ENCODE measurements around the gene OPN1MW2.
"Not testable (repeated sequence)": the region's sequence is repeated elsewhere in the genome, so short reads cannot be mapped to it uniquely, and the experiment has no call there.

Gene OPN1MW2

DNA sequence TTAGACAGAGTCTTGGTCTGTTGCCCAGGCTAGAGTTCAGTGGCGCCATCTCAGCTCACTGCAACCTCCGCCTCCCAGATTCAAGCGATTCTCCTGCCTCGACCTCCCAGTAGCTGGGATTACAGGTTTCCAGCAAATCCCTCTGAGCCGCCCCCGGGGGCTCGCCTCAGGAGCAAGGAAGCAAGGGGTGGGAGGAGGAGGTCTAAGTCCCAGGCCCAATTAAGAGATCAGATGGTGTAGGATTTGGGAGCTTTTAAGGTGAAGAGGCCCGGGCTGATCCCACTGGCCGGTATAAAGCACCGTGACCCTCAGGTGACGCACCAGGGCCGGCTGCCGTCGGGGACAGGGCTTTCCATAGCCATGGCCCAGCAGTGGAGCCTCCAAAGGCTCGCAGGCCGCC is at the start of gene OPN1MW2:
Gene OPN1MW2 (plus strand): TSS at position 301 of the 400 bp plus-strand sequence. CDS start 60 bp downstream, at position 361.
- DNase-seq (ENCODE audit: low read depth in 1 of 2, low spot score in 1 of 2): not testable (repeated sequence)

DNA sequence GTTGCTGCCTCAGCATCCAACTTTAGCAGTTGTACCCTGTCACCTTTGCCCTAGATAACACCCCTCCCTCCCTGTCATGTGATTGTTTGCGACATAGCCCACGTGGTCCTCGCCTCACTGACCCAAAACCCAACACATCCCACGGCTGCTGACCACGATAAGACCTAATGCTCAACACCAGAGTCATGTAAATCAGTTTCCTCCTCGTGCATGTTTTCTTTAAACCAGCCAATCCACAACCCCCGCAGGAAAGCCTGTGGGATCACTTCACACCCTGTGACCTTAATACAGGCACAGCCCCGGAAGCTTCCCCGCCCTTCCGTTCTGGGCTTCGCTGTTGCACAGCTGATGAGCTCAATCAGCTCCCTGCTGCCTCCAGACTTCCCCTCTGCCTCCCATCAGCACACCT is 47.0 kb upstream of the OPN1MW2 start:
- not testable (repeated sequence) for DNase-seq (ENCODE audit: low read depth in 1 of 2, low spot score in 1 of 2)

DNA sequence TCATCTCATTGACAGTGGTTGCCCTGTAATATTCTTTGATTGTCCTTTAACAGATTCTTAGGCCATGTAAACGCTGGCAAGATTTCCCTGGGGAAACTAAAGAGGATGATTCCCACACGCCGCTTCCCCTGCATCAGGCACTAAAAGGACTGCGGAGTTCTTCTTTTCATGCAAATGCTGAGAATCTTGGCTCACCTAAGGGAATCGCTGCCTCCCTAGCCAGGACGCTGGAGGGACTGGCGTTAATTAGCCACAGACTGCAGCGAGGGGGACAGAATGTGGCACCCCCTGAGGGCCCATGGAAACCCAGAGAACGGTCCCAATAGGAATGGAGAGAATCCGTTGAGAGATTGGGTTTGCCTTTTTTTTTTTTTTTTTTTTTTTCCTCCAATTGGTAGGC is 45.2 kb upstream of the OPN1MW2 start:
- not testable (repeated sequence) for DNase-seq (ENCODE audit: low read depth in 1 of 2, low spot score in 1 of 2)

DNA sequence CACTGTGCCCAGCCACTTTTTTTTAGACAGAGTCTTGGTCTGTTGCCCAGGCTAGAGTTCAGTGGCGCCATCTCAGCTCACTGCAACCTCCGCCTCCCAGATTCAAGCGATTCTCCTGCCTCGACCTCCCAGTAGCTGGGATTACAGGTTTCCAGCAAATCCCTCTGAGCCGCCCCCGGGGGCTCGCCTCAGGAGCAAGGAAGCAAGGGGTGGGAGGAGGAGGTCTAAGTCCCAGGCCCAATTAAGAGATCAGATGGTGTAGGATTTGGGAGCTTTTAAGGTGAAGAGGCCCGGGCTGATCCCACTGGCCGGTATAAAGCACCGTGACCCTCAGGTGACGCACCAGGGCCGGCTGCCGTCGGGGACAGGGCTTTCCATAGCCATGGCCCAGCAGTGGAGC is 37.3 kb upstream of the OPN1MW2 start, which contains the start of gene OPN1MW:
Gene OPN1MW (plus strand): TSS at position 301 of the 400 bp plus-strand sequence. CDS start 82 bp downstream, at position 383.
- not testable (repeated sequence) for DNase-seq (ENCODE audit: low read depth in 1 of 2, low spot score in 1 of 2)

DNA sequence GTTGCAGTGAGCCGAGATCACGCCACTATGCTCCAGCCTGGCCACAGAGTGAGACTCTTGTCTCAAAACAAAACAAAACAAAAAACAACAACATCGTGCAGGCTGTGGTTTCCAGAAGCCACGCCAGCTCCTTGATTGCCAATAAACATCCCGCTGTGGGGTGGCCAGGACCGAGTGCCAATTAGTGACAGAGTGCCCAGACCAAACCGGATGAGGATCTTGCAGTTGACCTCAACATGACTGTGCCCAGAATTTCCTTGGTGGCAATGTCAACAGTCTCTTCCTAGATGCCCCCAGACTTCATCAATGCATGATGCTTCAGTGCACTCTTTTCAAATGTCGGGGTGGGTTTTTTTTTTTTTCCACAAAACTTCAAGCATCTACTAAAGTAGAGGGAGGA is 35.8 kb upstream of the OPN1MW2 start:
- not testable (repeated sequence) for DNase-seq (ENCODE audit: low read depth in 1 of 2, low spot score in 1 of 2)

DNA sequence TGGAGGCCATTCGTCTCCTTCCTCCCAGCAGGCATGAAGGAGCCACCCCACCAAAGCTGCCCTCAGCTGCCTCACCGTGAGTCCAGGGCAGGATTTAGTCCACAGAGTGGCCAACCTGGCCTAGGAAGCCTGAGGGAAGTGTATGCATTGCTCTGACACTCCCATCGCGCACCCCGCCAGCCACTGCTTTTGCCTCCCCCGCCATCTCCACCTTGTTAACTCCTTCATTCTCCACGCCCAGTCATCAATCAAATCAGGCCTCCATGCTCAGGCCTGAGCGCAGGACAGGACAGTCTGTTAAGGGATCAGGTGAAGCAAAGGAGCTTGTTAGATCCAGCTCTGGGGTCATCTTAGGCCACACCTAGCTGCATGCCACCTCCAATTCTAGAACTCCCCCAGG is 26.7 kb upstream of the OPN1MW2 start:
- DNase-seq (ENCODE audit: low read depth in 1 of 2, low spot score in 1 of 2): not testable (repeated sequence)

DNA sequence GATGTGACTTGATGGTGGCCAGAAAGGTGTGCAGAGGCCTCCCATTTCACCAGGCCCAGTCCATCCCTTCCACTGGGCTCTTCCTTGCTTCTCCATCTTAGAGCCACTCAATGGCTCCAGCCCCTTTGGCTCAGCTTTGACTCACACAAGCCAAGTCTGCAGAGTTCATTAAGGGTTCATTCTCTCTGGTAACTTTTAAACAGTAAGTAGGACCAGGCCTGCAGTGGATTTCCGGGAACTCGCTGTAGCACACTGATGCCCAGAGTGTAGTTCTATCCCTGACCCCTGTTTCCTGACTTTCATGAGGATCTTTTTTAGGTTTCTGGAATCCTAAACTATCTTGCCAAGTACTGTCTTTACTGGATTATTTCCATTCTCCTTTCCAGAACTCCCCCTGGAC is 25.2 kb upstream of the OPN1MW2 start:
- not testable (repeated sequence) for DNase-seq (ENCODE audit: low read depth in 1 of 2, low spot score in 1 of 2)

DNA sequence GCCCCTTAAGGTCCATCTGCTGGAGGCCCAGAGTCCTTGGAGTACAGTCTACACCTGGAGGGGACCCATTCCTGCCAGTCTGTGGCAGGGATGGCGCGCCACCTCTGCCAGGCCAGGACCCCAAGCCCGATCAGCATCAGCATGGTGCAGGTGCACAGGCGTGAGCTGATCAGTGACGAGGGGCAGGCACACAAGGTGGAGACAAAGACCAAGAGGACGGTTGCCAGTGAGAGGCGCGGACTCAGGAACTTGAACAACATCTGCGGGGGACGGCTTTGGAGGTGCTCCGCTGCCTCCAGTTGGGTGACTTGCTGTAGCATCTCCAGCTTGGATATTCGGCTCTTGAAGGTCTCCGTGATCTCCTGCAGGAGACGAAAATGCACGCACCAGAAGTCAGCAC is 23.1 kb upstream of the OPN1MW2 start:
- not testable (repeated sequence) for DNase-seq (ENCODE audit: low read depth in 1 of 2, low spot score in 1 of 2)

DNA sequence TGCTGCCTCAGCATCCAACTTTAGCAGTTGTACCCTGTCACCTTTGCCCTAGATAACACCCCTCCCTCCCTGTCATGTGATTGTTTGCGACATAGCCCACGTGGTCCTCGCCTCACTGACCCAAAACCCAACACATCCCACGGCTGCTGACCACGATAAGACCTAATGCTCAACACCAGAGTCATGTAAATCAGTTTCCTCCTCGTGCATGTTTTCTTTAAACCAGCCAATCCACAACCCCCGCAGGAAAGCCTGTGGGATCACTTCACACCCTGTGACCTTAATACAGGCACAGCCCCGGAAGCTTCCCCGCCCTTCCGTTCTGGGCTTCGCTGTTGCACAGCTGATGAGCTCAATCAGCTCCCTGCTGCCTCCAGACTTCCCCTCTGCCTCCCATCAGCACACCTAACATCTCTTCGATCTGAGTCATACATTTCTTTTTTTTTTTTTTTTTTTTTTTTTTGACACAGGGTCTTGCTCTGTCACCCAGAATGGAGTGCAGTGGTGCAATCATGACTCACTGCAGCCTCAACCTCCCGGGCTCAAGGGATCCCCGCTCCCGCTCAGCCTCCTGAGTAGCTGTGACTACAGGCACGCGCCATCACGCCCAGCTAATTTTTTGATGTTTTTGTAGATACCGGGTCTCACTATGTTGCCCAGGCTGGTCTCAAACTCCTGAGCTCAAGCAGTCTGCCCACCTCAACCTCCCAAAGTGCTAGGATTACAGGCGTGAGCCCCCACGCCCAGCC is 9.7 kb upstream of the OPN1MW2 start:
- not testable (repeated sequence) for DNase-seq (ENCODE audit: low read depth in 1 of 2, low spot score in 1 of 2)

DNA sequence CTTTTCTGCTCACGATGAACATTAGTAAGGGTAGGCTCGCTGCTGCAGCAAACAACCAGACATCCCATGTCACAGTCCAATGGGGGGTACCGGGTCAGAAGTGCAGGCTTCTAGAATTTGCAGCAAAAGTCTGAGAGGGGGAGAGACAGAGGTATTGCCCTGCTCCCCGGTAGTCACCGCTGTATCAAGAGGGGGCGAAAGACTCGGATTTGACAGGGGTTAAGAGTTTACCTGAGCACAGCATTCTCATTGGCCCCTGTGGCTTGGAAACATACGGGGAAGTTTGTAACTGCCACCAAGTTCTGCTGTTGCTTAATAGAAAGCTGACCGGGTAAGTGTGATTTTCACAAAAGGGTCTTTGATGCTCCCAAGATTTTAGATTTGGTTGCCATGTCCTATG is 8.5 kb upstream of the OPN1MW2 start:
- DNase-seq (ENCODE audit: low read depth in 1 of 2, low spot score in 1 of 2): not testable (repeated sequence)

DNA sequence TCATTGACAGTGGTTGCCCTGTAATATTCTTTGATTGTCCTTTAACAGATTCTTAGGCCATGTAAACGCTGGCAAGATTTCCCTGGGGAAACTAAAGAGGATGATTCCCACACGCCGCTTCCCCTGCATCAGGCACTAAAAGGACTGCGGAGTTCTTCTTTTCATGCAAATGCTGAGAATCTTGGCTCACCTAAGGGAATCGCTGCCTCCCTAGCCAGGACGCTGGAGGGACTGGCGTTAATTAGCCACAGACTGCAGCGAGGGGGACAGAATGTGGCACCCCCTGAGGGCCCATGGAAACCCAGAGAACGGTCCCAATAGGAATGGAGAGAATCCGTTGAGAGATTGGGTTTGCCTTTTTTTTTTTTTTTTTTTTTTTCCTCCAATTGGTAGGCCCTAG is 8.1 kb upstream of the OPN1MW2 start:
- DNase-seq (ENCODE audit: low read depth in 1 of 2, low spot score in 1 of 2): not testable (repeated sequence)

DNA sequence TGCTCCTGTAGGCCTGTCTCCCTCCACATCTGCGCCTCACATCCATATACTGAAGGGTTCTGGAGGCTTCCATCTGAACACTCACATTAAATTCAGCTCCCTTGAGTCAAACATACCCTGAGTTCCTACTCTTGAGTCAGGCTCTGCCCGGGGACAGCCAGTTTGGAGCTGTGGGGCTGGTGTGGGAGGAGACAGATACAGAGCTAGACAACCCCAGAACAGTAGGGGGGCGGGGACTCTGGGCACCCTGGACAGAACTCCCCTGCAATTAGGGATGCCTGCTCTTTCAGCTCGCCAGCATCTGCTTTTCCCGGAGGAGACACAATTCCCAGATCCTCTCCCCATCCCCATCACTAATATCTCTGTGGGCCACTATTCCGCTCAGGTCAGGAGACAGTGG is 5.7 kb downstream of the OPN1MW2 start:
- DNase-seq (ENCODE audit: low read depth in 1 of 2, low spot score in 1 of 2): not testable (repeated sequence)

DNA sequence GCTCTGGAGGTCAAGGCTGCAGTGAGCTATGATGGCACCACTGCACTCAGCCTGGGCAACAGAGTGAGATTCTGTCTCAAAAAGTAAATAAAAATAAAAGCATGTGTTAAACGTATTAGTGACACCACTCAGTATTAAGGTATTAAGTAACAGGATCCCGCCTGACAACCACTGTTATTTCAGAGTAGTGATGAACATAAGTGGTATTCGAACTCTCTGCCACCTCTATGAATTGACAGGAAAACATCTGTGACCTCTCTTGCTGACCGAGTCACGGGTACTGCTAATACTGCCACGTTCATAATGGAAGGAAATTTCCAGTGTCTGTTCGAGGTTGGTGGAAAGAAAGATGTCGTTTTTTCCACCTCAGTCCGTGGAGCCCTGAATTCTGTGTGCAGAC is 7.2 kb downstream of the OPN1MW2 start:
- not testable (repeated sequence) for DNase-seq (ENCODE audit: low read depth in 1 of 2, low spot score in 1 of 2)

DNA sequence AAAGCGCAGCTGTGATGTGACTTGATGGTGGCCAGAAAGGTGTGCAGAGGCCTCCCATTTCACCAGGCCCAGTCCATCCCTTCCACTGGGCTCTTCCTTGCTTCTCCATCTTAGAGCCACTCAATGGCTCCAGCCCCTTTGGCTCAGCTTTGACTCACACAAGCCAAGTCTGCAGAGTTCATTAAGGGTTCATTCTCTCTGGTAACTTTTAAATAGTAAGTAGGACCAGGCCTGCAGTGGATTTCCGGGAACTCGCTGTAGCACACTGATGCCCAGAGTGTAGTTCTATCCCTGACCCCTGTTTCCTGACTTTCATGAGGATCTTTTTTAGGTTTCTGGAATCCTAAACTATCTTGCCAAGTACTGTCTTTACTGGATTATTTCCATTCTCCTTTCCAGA is 11.9 kb downstream of the OPN1MW2 start:
- not testable (repeated sequence) for DNase-seq (ENCODE audit: low read depth in 1 of 2, low spot score in 1 of 2)

DNA sequence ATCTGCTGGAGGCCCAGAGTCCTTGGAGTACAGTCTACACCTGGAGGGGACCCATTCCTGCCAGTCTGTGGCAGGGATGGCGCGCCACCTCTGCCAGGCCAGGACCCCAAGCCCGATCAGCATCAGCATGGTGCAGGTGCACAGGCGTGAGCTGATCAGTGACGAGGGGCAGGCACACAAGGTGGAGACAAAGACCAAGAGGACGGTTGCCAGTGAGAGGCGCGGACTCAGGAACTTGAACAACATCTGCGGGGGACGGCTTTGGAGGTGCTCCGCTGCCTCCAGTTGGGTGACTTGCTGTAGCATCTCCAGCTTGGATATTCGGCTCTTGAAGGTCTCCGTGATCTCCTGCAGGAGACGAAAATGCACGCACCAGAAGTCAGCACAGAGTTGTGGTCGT is 14.1 kb downstream of the OPN1MW2 start:
- not testable (repeated sequence) for DNase-seq (ENCODE audit: low read depth in 1 of 2, low spot score in 1 of 2)

DNA sequence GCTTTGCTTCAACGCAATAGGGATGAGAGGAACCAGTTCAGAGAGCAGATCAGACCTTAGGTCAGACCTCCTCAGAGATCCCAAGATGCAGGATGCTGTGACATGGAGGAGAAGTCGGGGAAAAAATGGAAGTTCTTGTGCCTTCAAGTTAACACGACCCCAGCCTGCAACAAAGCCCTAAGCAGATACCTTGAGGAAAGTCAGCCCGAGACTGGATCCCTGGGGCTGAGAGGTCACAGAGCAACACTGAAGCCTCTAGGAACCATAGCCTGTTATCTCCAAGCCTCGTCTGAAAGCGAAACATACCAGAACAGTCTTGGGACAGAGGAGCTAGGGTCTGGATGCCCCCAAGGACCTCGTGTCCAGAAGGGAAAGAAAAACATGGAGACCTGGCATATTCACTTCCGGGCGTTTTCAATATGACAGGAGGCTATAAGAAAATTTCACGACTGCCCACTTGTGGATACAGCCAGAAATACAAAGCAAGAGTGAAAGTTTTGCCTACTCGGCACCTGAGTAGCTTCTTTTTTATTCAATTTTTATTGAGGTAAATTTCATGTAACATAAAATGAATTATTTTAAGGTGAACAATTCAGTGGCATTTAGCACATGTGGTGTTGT is 19.5 kb downstream of the OPN1MW2 start:
- DNase-seq (ENCODE audit: low read depth in 1 of 2, low spot score in 1 of 2): not testable (repeated sequence)

DNA sequence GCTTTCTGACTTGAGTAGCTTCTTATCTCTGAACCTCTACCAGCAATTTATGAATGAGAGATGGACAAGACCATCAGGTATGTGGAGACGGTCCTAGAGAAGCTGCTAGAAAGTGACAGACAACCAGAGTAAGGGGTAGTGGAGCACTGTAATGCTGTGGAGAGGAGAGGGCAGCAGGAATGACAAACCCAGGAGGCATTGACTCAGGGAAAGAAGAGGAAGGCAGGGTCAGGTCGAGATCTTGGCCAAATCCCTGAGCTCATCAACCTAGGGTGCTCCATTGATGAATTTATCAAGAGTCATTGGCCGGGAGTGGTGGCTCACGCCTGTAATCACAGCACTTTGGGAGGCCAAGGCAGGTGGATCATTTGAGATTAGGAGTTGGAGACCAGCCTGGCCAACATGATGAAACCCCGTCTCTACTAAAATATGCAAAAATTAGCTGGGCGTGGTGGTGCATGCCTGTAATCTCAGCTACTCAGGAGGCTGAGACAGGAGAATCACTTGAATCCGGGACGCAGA is 20.5 kb downstream of the OPN1MW2 start:
- not testable (repeated sequence) for DNase-seq (ENCODE audit: low read depth in 1 of 2, low spot score in 1 of 2)

DNA sequence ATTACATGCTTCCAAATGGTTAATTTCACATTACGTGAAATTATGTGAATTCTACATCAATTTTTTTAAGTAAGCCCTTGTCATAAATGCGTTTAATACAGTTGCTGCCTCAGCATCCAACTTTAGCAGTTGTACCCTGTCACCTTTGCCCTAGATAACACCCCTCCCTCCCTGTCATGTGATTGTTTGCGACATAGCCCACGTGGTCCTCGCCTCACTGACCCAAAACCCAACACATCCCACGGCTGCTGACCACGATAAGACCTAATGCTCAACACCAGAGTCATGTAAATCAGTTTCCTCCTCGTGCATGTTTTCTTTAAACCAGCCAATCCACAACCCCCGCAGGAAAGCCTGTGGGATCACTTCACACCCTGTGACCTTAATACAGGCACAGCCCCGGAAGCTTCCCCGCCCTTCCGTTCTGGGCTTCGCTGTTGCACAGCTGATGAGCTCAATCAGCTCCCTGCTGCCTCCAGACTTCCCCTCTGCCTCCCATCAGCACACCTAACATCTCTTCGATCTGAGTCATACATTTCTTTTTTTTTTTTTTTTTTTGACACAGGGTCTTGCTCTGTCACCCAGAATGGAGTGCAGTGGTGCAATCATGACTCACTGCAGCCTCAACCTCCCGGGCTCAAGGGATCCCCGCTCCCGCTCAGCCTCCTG is 28.0 kb downstream of the OPN1MW2 start:
- not testable (repeated sequence) for DNase-seq (ENCODE audit: low read depth in 1 of 2, low spot score in 1 of 2)

DNA sequence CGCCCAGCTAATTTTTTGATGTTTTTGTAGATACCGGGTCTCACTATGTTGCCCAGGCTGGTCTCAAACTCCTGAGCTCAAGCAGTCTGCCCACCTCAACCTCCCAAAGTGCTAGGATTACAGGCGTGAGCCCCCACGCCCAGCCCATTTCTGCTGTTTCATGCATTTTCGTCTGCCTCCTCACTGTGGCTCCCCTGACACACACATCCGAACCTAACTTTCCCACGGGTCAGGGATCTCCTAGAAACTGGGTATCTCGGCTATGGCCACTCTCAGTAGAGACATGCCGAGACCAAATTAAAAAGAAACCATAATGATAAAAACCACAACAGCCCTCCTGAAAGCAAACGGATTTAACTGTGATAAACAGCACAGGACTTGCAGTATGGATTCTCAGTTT is 28.5 kb downstream of the OPN1MW2 start:
- not testable (repeated sequence) for DNase-seq (ENCODE audit: low read depth in 1 of 2, low spot score in 1 of 2)

DNA sequence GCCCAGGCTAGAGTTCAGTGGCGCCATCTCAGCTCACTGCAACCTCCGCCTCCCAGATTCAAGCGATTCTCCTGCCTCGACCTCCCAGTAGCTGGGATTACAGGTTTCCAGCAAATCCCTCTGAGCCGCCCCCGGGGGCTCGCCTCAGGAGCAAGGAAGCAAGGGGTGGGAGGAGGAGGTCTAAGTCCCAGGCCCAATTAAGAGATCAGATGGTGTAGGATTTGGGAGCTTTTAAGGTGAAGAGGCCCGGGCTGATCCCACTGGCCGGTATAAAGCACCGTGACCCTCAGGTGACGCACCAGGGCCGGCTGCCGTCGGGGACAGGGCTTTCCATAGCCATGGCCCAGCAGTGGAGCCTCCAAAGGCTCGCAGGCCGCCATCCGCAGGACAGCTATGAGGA is 37.7 kb downstream of the OPN1MW2 start, which contains the start of gene OPN1MW3:
Gene OPN1MW3 (plus strand): TSS at position 301 of the 400 bp plus-strand sequence. CDS start 38 bp downstream, at position 339.
- DNase-seq (ENCODE audit: low read depth in 1 of 2, low spot score in 1 of 2): not testable (repeated sequence)

DNA sequence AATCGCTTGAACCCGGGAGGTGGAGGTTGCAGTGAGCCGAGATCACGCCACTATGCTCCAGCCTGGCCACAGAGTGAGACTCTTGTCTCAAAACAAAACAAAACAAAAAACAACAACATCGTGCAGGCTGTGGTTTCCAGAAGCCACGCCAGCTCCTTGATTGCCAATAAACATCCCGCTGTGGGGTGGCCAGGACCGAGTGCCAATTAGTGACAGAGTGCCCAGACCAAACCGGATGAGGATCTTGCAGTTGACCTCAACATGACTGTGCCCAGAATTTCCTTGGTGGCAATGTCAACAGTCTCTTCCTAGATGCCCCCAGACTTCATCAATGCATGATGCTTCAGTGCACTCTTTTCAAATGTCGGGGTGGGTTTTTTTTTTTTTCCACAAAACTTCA is 39.2 kb downstream of the OPN1MW2 start:
- not testable (repeated sequence) for DNase-seq (ENCODE audit: low read depth in 1 of 2, low spot score in 1 of 2)
